Lower lobe of right lung (tissue), 2 donors: ENCODE data around the gene TNFRSF4. TPM values are rescaled to one million over a fixed set of nuclear protein-coding genes. Genes with fewer than 3 reads are reported as not detected.
A peak's percentile ranks its signal among the peaks of the same experiment; 100 is the strongest.

Source experiments
- ATAC-seq, 2 donors: fragments of 200-7000 bp; cut with Tn5 transposase; one replicate each; pipeline ENCODE4 v1.9.1; 2020 to 2022; ENCODE audit warnings: mild to moderate bottlenecking in 2 of 2, moderate library complexity in 2 of 2
- DNase-seq: peaks from one replicate; pipeline ENCODE4 v3.0.0-alpha.2; 2020
- H3K27ac ChIP-seq: fragments of 200-600 bp; one replicate; pipeline ENCODE4 v1.8.0; 2022
- H3K27me3 ChIP-seq: fragments of 200-600 bp; one replicate; pipeline ENCODE4 v1.8.0; 2022; ENCODE audit warnings: low read depth
- H3K36me3 ChIP-seq: fragments of 200-600 bp; one replicate; pipeline ENCODE4 v1.8.0; 2022; ENCODE audit warnings: mild to moderate bottlenecking
- H3K4me1 ChIP-seq: fragments of 200-600 bp; one replicate; pipeline ENCODE4 v1.8.0; 2022
- H3K4me3 ChIP-seq: fragments of 200-600 bp; one replicate; pipeline ENCODE4 v1.8.0; 2022; ENCODE audit warnings: mild to moderate bottlenecking
- H3K9me3 ChIP-seq: fragments of 200-600 bp; one replicate; pipeline ENCODE4 v1.8.0; 2022
- intact Hi-C: fragments of 100-400 bp; cut with DNase I; formaldehyde crosslinking; loops from one replicate; pipeline ENCODE4 v1.11.0; 2022
- total RNA-seq: library from RNA; stranded (reverse); fragmentation: NEBNext Ultra II Directional; extraction: Animal tissue kit (Norgen Biotek cat#: 25700); gene quantifications from one replicate; pipeline ENCODE4 v1.2.1, GENCODE V29; 2021
- TF ChIP-seq, protein P1 (sequence below): fragments of 200-600 bp; IDR thresholded peaks from one replicate; pipeline ENCODE4 v1.8.0; 2022; ENCODE audit warnings: antibody characterized with exemption, mild to moderate bottlenecking
- donor health status: DM: no; HTN: yes; CAD: no; lungs with severe emphysema.

The TNFRSF4 gene
- total RNA-seq, 1 donor from 2014 or later, result 3.0 TPM

GRCh38 chr1:1205769-1206375 is 8.1 kb downstream of the TNFRSF4 start:
- Histone ChIP-seq H3K4me1 (peaks cover 11% of the 10 kb centered on the region), H3K27me3 (peaks cover 59% of the 10 kb centered on the region), H3K4me3 (peak overlapping the region; percentile 40), H3K36me3 (no peaks in the 10 kb centered on the region), H3K9me3 (no peaks in the 10 kb centered on the region), H3K27ac (no peak overlapping the region)
- TF ChIP-seq, protein P1, sequence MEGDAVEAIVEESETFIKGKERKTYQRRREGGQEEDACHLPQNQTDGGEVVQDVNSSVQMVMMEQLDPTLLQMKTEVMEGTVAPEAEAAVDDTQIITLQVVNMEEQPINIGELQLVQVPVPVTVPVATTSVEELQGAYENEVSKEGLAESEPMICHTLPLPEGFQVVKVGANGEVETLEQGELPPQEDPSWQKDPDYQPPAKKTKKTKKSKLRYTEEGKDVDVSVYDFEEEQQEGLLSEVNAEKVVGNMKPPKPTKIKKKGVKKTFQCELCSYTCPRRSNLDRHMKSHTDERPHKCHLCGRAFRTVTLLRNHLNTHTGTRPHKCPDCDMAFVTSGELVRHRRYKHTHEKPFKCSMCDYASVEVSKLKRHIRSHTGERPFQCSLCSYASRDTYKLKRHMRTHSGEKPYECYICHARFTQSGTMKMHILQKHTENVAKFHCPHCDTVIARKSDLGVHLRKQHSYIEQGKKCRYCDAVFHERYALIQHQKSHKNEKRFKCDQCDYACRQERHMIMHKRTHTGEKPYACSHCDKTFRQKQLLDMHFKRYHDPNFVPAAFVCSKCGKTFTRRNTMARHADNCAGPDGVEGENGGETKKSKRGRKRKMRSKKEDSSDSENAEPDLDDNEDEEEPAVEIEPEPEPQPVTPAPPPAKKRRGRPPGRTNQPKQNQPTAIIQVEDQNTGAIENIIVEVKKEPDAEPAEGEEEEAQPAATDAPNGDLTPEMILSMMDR, result no peak
- ATAC-seq (no peak), DNase-seq (peak; percentile 41)
- intact Hi-C loops, result no loop called here

GRCh38 chr1:1204998-1205768 is 8.8 kb downstream of the TNFRSF4 start:
- Histone ChIP-seq H3K4me3 (no peak overlapping the region), H3K9me3 (no peaks in the 10 kb centered on the region), H3K27ac (no peak overlapping the region), H3K27me3 (peaks cover 66% of the 10 kb centered on the region), H3K36me3 (no peaks in the 10 kb centered on the region), H3K4me1 (peaks cover 16% of the 10 kb centered on the region)
- DNase-seq, result peak; percentile 34
- TF ChIP-seq, protein P1, result no peak
- intact Hi-C loops, result no loop called here
- no peak for ATAC-seq

DNA sequence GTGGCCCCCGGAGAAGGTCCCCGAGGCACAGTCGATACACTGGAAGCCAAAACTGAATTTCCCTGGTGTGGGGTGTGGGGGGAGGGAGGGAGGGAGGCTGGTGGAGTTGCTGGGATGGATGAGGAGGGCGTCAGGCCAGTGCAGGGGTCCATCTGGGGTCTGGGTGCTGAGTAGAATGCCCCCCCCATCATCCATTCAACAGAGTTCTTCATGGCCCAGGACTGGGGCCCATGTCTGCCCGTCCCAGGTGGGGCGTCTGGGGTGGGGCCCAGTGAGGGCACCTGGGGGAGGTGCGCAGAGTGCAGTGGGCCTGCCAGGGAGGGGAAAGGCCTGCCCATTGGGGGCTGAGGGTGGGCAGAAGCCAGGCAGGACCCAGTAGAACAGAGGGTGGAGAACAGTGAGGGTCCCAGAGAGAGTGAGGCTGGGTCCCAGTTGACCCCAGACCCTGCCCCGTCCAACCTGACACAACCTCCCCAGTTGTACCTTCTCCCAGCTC is 9.5 kb downstream of the TNFRSF4 start:
- Histone ChIP-seq H3K36me3 (no peaks in the 10 kb centered on the region), H3K27ac (no peak overlapping the region), H3K27me3 (peaks cover 72% of the 10 kb centered on the region), H3K9me3 (no peaks in the 10 kb centered on the region), H3K4me1 (peaks cover 16% of the 10 kb centered on the region), H3K4me3 (no peak overlapping the region)
- intact Hi-C loops, result no loop called here
- ATAC-seq, result no peak
- DNase-seq, result peak; percentile 19
- TF ChIP-seq, protein P1, result no peak

GRCh38 chr1:1203561-1204424 is 10.2 kb downstream of the TNFRSF4 start:
- intact Hi-C loops, result no loop called here
- H3K9me3 ChIP-seq, result no peaks in the 10 kb centered on the region
- ATAC-seq (no peak), DNase-seq (peak; percentile 35)
- H3K36me3 ChIP-seq, result no peaks in the 10 kb centered on the region
- H3K4me3 ChIP-seq, result no peak overlapping the region
- TF ChIP-seq, protein P1, result no peak
- no peak overlapping the region for H3K27ac ChIP-seq
- H3K4me1 ChIP-seq, result peaks cover 16% of the 10 kb centered on the region
- peaks cover 73% of the 10 kb centered on the region for H3K27me3 ChIP-seq

- TF ChIP-seq, protein P1, result no peak
- H3K36me3 ChIP-seq, result no peaks in the 10 kb centered on the region
- no peak overlapping the region for H3K4me3 ChIP-seq
- H3K27me3 ChIP-seq, result peaks cover 65% of the 10 kb centered on the region
- ATAC-seq (no peak), DNase-seq (peak; percentile 41)
- intact Hi-C loops, result no loop called here
- no peak overlapping the region for H3K27ac ChIP-seq
- peaks cover 16% of the 10 kb centered on the region for H3K4me1 ChIP-seq
- no peaks in the 10 kb centered on the region for H3K9me3 ChIP-seq
Observed at GRCh38 chr1:1202831-1203560, 11.0 kb downstream of the TNFRSF4 start.
